ENCODE results near the gene SLC7A5.
"Not testable (repeated sequence)": the region's sequence is repeated elsewhere in the genome, so short reads cannot be mapped to it uniquely, and the experiment has no call there.

The SLC7A5 gene

DNA sequence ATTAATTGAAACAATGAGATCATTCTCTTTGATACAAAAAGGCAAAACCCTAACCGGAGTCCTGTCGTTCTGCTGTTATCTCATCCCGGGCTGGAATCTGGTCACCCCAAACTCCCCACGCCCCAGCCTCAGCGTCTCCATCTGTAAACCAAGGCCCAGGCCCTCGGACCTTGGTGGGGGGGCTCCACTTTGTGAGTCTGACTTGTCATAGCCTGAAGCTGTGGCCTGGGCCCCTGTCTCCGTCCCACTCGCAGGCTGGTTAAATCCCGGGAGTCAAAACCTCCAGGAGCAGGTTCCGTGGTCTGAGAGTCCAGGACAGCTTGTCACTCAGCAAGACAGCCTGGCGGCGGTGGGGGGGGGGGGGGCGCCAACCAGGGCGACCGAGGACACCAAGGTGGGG is 50.0 kb downstream of the SLC7A5 start:
- no peak for DNase-seq

GRCh38 chr16:87818533-87819161 is 50.7 kb downstream of the SLC7A5 start:
- DNase-seq = no peak

DNA sequence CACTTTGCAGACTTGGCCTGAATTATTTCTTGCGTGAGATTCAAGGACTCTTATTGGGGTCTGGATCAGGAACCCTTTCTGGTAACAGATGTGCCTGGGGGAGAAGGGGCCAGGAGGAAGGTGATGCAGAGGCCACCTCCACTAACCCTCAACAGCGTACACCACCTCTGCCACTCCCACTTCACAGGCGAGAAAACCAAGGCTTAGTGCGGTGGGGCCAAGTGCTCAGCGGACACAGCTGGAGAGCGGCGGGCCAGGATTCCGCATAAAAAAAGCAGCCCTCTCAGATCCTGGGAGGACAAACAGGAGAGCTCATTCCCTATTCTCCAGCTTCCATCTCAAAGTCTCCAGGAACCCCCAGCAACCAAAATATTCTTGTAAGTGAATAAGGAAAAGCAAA is 51.4 kb downstream of the SLC7A5 start:
- no peak for DNase-seq

DNA sequence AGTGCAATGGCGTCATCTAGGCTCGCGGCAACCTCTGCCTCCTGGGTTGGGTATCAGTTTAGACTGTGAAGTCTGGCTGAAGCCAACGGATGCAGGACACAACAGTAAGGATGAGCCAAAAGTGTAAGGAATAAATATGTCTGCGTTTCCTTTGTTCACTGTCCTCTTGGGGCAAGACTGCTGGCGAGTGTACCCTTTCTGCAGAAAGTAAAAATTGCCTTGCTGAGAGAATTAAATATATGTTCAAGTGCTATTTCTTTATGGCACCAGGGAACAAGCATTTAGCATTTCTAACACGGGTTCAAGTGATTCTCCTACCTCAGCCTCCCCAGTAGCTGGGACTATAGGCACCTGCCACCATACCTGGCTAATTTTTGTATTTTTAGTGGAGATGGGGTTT is 51.9 kb downstream of the SLC7A5 start:
- DNase-seq = not testable (repeated sequence)

GRCh38 chr16:87816507-87817100 is 52.7 kb downstream of the SLC7A5 start:
- no peak for DNase-seq

DNA sequence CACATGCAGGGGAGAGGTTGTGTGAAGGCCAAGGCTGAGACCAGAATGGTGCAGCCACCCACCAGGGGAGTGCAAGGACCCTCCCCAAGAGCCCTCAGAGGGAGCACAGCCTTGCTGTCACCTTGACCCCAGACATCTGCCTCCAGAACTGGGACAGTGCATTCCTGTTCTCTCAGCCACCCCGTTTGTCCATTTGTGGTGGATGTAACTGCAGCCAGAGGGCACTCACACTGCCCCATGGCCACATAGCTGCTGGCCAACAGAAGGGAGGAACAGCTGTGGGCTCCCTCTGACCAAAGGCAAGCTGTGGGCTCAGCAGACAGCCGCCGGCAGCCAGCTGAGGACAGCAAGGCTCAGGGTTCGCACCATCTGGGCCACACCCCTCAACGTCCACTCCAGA is 53.7 kb downstream of the SLC7A5 start:
- DNase-seq = no peak

DNA sequence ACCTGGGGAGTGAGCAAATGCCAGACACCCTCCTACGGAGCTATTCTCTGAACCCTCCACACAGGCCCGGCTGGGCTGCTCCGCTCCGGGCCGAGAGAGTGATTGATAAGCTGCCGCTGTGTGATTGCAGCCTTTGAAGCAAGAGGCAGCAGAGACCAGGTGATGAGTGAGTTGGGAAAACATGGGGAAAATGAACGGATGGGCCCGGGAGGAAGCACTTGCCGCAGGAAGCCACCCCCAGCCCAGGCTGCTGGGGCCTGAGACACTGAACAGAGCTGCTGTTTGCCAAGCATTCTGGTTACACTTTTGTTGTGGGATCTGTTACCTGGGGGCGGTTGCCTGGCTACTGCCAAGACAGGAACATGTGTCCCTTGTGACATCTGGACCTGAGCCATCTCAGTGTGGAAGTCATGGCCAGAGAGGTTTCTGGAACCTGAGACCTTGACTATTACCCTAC is 57.1 kb downstream of the SLC7A5 start:
- no peak for DNase-seq

DNA sequence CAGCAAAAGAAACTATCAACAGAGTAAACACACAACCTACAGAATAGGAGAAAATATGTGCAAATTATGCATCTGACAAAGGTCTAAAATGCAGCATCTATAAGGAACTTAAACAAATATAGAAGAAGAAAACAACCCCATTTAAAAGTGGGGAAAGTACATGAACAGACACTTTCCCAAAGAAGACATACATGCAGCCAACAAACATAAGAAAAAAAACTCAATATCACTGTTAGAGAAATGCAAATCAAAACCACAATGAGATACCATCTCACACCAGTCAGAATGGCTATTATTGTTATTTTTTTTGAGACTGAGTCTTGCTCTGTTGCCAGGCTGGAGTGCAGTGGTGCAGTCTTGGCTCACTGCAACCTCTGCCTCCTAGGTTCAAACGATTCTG is 57.9 kb downstream of the SLC7A5 start:
- DNase-seq = not testable (repeated sequence)

DNA sequence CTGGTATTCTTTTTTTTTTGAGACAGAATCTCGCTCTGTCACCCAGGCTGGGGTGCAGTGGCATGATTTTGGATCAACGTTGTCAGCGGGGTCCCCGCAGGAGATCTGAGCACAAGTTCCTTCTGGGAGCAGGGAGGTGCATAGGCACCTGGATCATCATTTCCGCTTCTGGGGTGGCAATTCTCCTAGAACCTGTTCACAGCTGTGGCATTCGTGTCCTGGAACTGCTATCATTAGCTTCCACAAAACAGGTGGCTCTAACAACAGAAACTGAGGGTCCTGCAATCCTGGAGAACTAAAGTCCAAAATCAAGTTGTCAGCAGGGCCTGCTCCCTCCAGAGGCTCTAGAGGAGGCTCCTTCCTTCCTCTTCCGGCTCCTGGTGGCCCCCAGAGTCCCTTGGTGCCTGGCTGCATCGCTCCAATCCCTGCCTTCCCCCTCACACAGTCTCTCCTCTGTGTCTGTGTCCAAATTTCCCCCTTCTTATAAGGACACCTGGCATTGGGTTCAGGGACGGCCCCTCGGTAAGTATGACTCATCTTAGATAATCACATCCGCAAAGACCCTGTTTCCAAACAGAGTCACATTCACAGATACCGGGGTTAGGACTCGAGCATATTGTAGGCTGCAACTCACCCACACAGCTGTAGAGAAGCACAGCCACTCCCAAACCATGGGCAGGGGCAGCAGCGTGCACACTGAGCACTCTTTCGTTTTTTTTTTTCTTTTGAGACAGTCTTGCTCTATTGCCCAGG is 60.0 kb downstream of the SLC7A5 start:
- no peak for DNase-seq

DNA sequence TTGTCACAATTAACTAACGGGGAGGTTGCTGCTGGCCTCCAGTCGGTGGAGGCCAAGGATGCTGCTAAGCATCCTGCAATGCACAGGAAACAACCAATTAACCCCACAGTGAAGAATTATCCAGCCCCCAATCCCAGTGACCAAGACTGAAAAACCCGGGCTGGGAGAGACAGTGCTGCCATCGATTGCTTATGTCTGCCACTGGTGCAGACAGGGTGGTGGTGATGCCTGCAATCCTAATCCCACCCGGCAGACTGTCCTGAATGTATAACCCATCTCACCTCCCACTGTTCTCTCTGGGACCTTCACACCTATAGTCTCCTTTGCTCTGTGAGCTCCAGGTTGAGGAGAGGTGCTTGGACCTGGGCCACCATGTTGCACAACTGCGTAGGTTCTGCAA is 61.2 kb downstream of the SLC7A5 start:
- DNase-seq = no peak

DNA sequence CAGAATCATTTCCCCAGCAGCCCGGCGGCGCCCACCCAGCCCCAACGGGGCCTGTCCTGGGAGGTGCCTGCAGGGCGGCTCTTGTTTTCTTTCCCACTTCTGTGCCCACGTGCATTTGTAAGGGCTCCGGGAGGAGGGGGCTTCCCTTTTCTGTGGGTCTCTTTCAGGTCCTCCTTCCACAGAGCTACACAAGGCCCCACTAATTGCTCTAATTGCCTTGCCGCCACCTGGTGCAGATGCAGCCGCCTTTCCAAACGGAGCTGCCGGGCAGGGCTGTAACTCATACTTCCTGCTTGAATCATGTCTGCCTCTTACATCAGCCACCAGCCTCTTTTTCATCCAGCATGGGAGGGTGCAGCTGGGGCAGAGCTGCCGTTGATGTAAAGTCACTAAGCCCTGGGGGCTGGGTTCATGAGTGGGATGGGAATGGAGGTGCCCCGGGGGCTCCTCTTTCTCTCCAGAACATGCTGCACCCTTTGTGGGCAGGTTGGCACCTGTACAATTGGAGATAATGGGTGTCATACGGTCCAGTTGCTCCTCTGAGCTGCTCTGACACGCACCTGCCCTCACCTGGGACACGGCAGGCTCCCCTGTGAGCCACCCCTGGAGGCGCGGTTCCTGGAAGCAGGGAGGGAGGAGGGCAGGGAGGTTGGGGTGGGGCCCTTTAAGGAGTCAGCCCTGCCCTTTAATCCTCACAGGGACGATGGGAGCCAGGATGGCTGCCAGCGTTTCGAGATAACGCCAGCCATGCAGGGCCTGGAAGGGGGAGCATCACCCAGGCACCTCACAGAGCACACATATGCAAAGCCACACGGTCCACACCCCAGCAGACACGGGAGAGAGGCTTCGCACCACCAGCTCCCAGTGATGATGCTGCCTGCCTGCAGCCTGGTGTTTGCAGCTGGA is 62.4 kb downstream of the SLC7A5 start:
- peak; percentile 70 for DNase-seq

DNA sequence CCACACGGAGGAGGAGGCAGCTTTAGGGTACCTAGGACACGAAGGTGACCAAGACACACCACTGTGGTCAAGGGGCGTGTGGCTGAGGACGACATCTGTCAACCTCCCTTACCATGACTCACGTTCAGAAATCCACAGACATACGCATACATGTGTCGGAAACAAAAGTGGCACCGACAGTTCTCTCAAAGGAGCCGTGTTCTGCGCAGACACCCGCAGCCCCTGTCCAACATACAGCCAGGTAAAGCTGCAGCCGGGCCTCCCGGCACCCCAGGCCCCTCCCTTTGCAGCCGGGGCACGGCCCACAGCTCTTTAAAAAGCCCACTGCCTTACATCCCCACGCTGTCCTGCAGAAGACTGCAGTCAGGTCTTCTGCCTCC is 63.1 kb downstream of the SLC7A5 start:
- no peak for DNase-seq

GRCh38 chr16:87803385-87803784 is 65.9 kb downstream of the SLC7A5 start:
- DNase-seq = no peak

- no peak for DNase-seq
Observed at GRCh38 chr16:87802670-87803069, 66.6 kb downstream of the SLC7A5 start.

- DNase-seq = no peak
Observed at GRCh38 chr16:87801679-87802259, 67.5 kb downstream of the SLC7A5 start.

- no peak for DNase-seq
Observed at GRCh38 chr16:87800497-87800896, 68.8 kb downstream of the SLC7A5 start.

DNA sequence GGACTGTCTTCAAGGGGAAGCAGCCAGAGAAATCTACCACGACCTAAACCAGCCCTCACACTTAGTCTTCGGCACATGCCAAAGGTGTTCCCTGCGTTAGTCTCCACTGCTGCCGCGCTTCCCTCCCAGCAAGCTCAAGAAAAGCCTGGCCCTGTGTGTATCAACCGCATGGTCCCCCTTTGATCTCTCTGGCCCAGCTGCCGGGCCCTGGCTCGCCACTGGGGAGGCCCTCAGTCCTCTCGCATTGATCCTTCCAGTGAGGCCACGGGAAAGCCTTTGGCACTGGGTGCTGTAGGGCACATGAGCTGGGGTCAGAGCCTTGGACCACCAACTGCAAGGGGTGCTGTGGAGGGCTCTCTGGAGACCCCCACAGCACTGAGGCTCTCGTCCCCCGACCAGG is 74.0 kb downstream of the SLC7A5 start:
- DNase-seq = no peak

GRCh38 chr16:87794485-87795078 is 74.7 kb downstream of the SLC7A5 start:
- no peak for DNase-seq

- DNase-seq = no peak
Observed at GRCh38 chr16:87792205-87792565, 77.1 kb downstream of the SLC7A5 start.

DNA sequence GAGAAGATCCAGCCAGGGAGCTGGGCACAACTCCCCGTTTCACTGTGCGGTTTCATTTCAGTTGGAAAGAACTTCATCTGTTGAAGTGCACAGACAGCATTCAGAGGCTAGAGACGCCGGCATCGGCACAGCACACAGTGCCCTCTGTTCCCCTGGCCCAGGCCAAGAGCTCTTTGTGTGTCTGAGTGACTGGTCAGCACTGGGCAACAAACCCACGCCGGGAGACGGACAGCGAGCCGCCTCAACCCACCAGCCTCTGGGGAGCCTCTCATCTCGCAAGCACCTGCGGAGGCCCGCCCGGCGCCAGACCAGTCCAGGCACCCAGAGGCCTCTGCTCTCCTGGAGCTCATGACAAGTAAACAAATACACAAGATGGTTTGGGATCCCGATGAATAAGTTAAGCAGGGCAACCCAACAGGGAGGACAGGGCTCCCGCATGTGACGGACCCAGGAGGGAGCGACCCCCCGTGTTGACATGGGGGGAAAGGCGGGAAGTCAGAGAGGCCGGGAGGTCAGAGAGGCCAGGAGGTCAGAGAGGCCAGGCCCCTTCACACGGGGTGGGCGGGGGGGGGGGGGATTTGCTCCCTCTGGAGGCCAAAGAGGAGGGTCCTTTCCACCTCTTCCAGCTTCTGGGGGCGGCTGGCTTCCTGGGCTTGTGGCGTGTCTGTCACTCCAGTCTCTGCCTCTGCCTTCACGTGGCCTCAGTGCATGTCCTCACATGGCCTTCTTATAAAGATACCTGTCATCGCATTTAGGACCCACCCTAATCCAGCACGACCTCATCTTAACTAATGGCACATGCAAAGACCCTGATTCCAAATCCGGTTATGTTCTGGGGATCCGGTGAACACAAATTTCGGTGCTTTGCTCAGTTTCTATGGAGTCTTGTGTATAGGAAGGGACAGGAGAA is 77.8 kb downstream of the SLC7A5 start:
- DNase-seq = no peak

All from SIG-M5 (cell line).